ENCODE measurements around the gene ACP4. TPM values are rescaled to one million over a fixed set of nuclear protein-coding genes. Genes with fewer than 3 reads are reported as not detected.
A peak's percentile ranks its signal among the peaks of the same experiment; 100 is the strongest.

The ACP4 gene
- total and polyA plus RNA-seq, 2 of the 13 experiments (the other 11 are each of a cell fraction or from before 2014, with no cell fraction given) = 0.08 TPM; not detected in 1

- TF ChIP-seq ZBTB40 (IDR thresholded peaks at IDR 0.05) (no peak), ZBTB40 (CRISPR knock-in tag; IDR thresholded peaks at IDR 0.05) (no peak), ZBTB49 (CRISPR knock-in tag; IDR thresholded peaks at IDR 0.05; ENCODE audit: borderline replicate concordance) (no peak), ZNF350 (CRISPR knock-in tag; IDR thresholded peaks at IDR 0.05; ENCODE audit: borderline replicate concordance, low read depth) (no peak), STAT6 (CRISPR knock-in tag; IDR thresholded peaks at IDR 0.05; ENCODE audit: borderline replicate concordance) (no peak), RARA (CRISPR knock-in tag; IDR thresholded peaks at IDR 0.05) (peak; percentile 55; the same call in 1 of the 2 replicates), CHD2 (IDR thresholded peaks at IDR 0.05; ENCODE audit: low read depth, low read length) (peak; percentile 23; the same call in 1 of the 2 replicates), ZNF10 (CRISPR knock-in tag; IDR thresholded peaks at IDR 0.05; ENCODE audit: borderline replicate concordance, low read depth) (no peak), NCOA5 (CRISPR knock-in tag; IDR thresholded peaks at IDR 0.05) (no peak), PITX1 (CRISPR knock-in tag; IDR thresholded peaks at IDR 0.05) (0 out of 2 replicates have a peak, but pooled peaks have one; percentile 34), ZFP91 (CRISPR knock-in tag; IDR thresholded peaks at IDR 0.05; ENCODE audit: borderline replicate concordance) (peak; percentile 49; the same call in 1 of the 2 replicates), ZC3H13 (CRISPR knock-in tag; IDR thresholded peaks at IDR 0.05) (no peak)
These were observed 1.5 kb downstream of the ACP4 start (continued) for GRCh38 chr19:50791594-50792271.

Data from HepG2 (cell line).